ENCODE measurements around the gene CCDC30. TPM values are rescaled to one million over a fixed set of nuclear protein-coding genes. Genes with fewer than 3 reads are reported as not detected.

The CCDC30 gene
- total RNA-seq, 1 experiment from 2014 or later: 4.4 TPM

GRCh38 chr1:42646056-42646455, 183.0 kb downstream of the CCDC30 start:
- Mint-ChIP-seq H3K4me1 (ENCODE audit: low read depth, unreplicated experiment) (no peaks in the 10 kb centered on the region), H3K27ac (ENCODE audit: unreplicated experiment) (no peak overlapping the region), H3K36me3 (ENCODE audit: insufficient read depth, unreplicated experiment) (no peaks in the 10 kb centered on the region), H3K4me3 (ENCODE audit: low read depth, unreplicated experiment) (no peak overlapping the region), H3K9me3 (ENCODE audit: low read depth, unreplicated experiment) (peaks cover 5% of the 10 kb centered on the region), H3K27me3 (ENCODE audit: unreplicated experiment) (no peaks in the 10 kb centered on the region)
- CTCF ChIA-PET: no interaction called here
- no peak for DNase-seq
- BruUV-seq (replicated peaks): no TSS peak
- intact Hi-C loops (cut with micrococcal nuclease; ENCODE audit: unreplicated experiment): loop anchor here (5.0 kb wide), 1 partner anchor 69 kb away; no protein-coding TSS in a partner anchor
- no peak for TF ChIP-seq CTCF (IDR thresholded peaks at IDR 0.05; ENCODE audit: unreplicated experiment)

GRCh38 chr1:42657201-42657600, 194.1 kb downstream of the CCDC30 start:
- Mint-ChIP-seq H3K4me1 (ENCODE audit: low read depth, unreplicated experiment) (peaks cover 18% of the 10 kb centered on the region), H3K36me3 (ENCODE audit: insufficient read depth, unreplicated experiment) (peaks cover 29% of the 10 kb centered on the region), H3K27ac (ENCODE audit: unreplicated experiment) (no peak overlapping the region), H3K27me3 (ENCODE audit: unreplicated experiment) (no peaks in the 10 kb centered on the region), H3K9me3 (ENCODE audit: low read depth, unreplicated experiment) (no peaks in the 10 kb centered on the region), H3K4me3 (ENCODE audit: low read depth, unreplicated experiment) (peak overlapping the region; percentile 85)
- BruUV-seq (replicated peaks): no TSS peak
- intact Hi-C loops (cut with micrococcal nuclease; ENCODE audit: unreplicated experiment): no loop called here
- no peak for DNase-seq
- CTCF ChIA-PET: interaction anchor here (0.6 kb wide), 1 partner anchor 490 kb away, joined by 3 read pairs; no protein-coding TSS in a partner anchor
- TF ChIP-seq CTCF (IDR thresholded peaks at IDR 0.05; ENCODE audit: unreplicated experiment): no peak

GRCh38 chr1:42657981-42658876, 195.1 kb downstream of the CCDC30 start, which contains the start of gene PPIH:
PPIH (plus strand) TSS chr1:42658423; CDS start chr1:42658447, 24 bp downstream.
- Mint-ChIP-seq H3K4me1 (ENCODE audit: low read depth, unreplicated experiment) (peaks cover 18% of the 10 kb centered on the region), H3K9me3 (ENCODE audit: low read depth, unreplicated experiment) (no peaks in the 10 kb centered on the region), H3K4me3 (ENCODE audit: low read depth, unreplicated experiment) (peak within 1 kb of the TSS; percentile 85), H3K36me3 (ENCODE audit: insufficient read depth, unreplicated experiment) (peaks cover 29% of the 10 kb centered on the region), H3K27ac (ENCODE audit: unreplicated experiment) (peak within 1 kb of the TSS; percentile 93), H3K27me3 (ENCODE audit: unreplicated experiment) (no peaks in the 10 kb centered on the region)
- intact Hi-C loops (cut with micrococcal nuclease; ENCODE audit: unreplicated experiment): no loop called here
- peak; percentile 95 for DNase-seq
- BruUV-seq (replicated peaks): TSS peak; percentile 92
- CTCF ChIA-PET: interaction anchor here (0.5 to 1.6 kb wide), 6 partner anchors 19 to 489 kb away, joined by 3 to 4 read pairs (median 3); partner anchors contain the start of gene YBX1
- TF ChIP-seq CTCF (IDR thresholded peaks at IDR 0.05; ENCODE audit: unreplicated experiment): peak; percentile 45

GRCh38 chr1:42658877-42659337, 195.8 kb downstream of the CCDC30 start:
- BruUV-seq (replicated peaks): no TSS peak
- no peak for TF ChIP-seq CTCF (IDR thresholded peaks at IDR 0.05; ENCODE audit: unreplicated experiment)
- no peaks in the 10 kb centered on the region for H3K27me3 Mint-ChIP-seq (ENCODE audit: unreplicated experiment)
- no peak for DNase-seq
- H3K9me3 Mint-ChIP-seq (ENCODE audit: low read depth, unreplicated experiment): no peaks in the 10 kb centered on the region
- peaks cover 18% of the 10 kb centered on the region for H3K4me1 Mint-ChIP-seq (ENCODE audit: low read depth, unreplicated experiment)
- intact Hi-C loops (cut with micrococcal nuclease; ENCODE audit: unreplicated experiment): no loop called here
- peaks cover 33% of the 10 kb centered on the region for H3K36me3 Mint-ChIP-seq (ENCODE audit: insufficient read depth, unreplicated experiment)
- CTCF ChIA-PET: interaction anchor here (1.1 to 1.6 kb wide), 2 partner anchors 32 to 72 kb away, joined by 3 to 4 read pairs; no protein-coding TSS in a partner anchor
- peak overlapping the region; percentile 93 for H3K27ac Mint-ChIP-seq (ENCODE audit: unreplicated experiment)
- peak overlapping the region; percentile 85 for H3K4me3 Mint-ChIP-seq (ENCODE audit: low read depth, unreplicated experiment)

Measured in Calu3 (cell line).